ENCODE measurements around the gene UGT3A1. TPM values are rescaled to one million over a fixed set of nuclear protein-coding genes. Genes with fewer than 3 reads are reported as not detected.

UGT3A1 gene
- total and polyA plus RNA-seq, 2 experiments from 2014 or later = 1.6 to 3.1 TPM

- TF ChIP-seq REST (IDR thresholded peaks at IDR 0.05; ENCODE audit: unreplicated experiment) = no peak
- no peak for TF ChIP-seq NANOG (IDR thresholded peaks at IDR 0.05; ENCODE audit: borderline replicate concordance)
- TF ChIP-seq ETS1 (IDR thresholded peaks at IDR 0.05) = no peak
- TF ChIP-seq CTCF (conservative IDR thresholded peaks at IDR 0.05; ENCODE audit: low read depth in 2 of 2) = no peak
Observed at GRCh38 chr5:36017004-36017403, 25.8 kb upstream of the UGT3A1 start (continued).

GRCh38 chr5:36013182-36013581 is 22.0 kb upstream of the UGT3A1 start:
- TF ChIP-seq NANOG (IDR thresholded peaks at IDR 0.05; ENCODE audit: borderline replicate concordance) (no peak), ZNF331 (CRISPR knock-in tag; IDR thresholded peaks at IDR 0.05; ENCODE audit: low read depth) (no peak), CREB1 (CRISPR knock-in tag; IDR thresholded peaks at IDR 0.05; ENCODE audit: low read depth) (no peak), ETS1 (IDR thresholded peaks at IDR 0.05) (no peak), ZNF462 (CRISPR knock-in tag; IDR thresholded peaks at IDR 0.05) (no peak), ZNF114 (CRISPR knock-in tag; IDR thresholded peaks at IDR 0.05) (no peak), POLR2AphosphoS5 (IDR thresholded peaks at IDR 0.05; ENCODE audit: low read depth) (no peak)
- Histone ChIP-seq H4K20me1 (replicated peaks; ENCODE audit: insufficient read depth) (no peaks in the 10 kb centered on the region), H3K4me1 (ENCODE audit: insufficient read depth) (no peaks in the 10 kb centered on the region), H3F3A (replicated peaks; ENCODE audit: low read depth) (no peaks in the 10 kb centered on the region), H3K36me3 (ENCODE audit: insufficient read depth) (peaks cover 3% of the 10 kb centered on the region; the same call in 1 of the 2 replicates), H3K79me2 (replicated peaks; ENCODE audit: insufficient read depth) (no peaks in the 10 kb centered on the region), H2AFZ (no peak overlapping the region), H3K27me3 (ENCODE audit: insufficient read depth) (no peaks in the 10 kb centered on the region), H3K9me2 (ENCODE audit: insufficient read depth) (peaks cover 3% of the 10 kb centered on the region; the same call in 1 of the 2 replicates), H3K4me2 (no peak overlapping the region), H3K27ac (ENCODE audit: low read depth) (no peak overlapping the region), H3K4me3 (no peak overlapping the region)
- Mint-ChIP-seq H3K4me3 (no peak overlapping the region), H3K27ac (no peak overlapping the region), H3K36me3 (ENCODE audit: low read depth) (peaks cover 34% of the 10 kb centered on the region), H3K4me1 (no peaks in the 10 kb centered on the region), H3K27me3 (ENCODE audit: insufficient read depth, low read depth, poor library complexity) (peaks cover 2% of the 10 kb centered on the region), H3K9me3 (peaks cover 75% of the 10 kb centered on the region)
- ATAC-seq (no peak), DNase-seq (ENCODE audit: low spot score) (no peak)

Data from GM23338 (cell line).